ENCODE data around the gene FKBP14.

DNA sequence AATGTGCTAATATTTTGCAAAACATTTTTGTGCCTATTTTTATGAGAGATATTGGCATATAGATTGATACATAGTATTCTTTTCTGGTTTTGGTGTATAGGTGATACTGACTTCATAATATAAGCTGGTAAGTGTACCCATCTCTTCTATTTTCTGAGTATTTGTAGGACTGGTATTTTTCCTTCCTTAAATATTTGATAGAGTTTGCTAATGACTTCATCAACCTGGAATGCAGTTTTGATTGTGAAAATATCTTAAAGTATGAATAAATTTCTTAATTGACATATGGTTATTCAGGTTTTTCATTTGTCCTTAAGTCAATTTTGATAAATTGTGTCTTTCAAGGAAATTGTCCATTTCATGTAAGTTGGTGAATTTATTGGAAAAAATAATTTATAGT, 30.9 kb downstream of the FKBP14 start:
- TF ChIP-seq POLR2A (IDR thresholded peaks at IDR 0.05) = no peak
- TF ChIP-seq, protein P1, sequence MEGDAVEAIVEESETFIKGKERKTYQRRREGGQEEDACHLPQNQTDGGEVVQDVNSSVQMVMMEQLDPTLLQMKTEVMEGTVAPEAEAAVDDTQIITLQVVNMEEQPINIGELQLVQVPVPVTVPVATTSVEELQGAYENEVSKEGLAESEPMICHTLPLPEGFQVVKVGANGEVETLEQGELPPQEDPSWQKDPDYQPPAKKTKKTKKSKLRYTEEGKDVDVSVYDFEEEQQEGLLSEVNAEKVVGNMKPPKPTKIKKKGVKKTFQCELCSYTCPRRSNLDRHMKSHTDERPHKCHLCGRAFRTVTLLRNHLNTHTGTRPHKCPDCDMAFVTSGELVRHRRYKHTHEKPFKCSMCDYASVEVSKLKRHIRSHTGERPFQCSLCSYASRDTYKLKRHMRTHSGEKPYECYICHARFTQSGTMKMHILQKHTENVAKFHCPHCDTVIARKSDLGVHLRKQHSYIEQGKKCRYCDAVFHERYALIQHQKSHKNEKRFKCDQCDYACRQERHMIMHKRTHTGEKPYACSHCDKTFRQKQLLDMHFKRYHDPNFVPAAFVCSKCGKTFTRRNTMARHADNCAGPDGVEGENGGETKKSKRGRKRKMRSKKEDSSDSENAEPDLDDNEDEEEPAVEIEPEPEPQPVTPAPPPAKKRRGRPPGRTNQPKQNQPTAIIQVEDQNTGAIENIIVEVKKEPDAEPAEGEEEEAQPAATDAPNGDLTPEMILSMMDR (IDR thresholded peaks at IDR 0.05) = no peak
